Thymus (tissue), 2 donors: Measurements from ENCODE around the gene MAP3K8. TPM values are rescaled to one million over a fixed set of nuclear protein-coding genes. Genes with fewer than 3 reads are reported as not detected.

Experiments used
- polyA plus RNA-seq: library from polyadenylated mRNA; stranded (reverse); fragments of 200-250 nt; gene quantifications from one replicate; pipeline ENCODE4 v1.2.3, GENCODE V29; 2013
- total RNA-seq: library from RNA; stranded (reverse); fragments of 120-200 nt; gene quantifications from one replicate; pipeline ENCODE4 v1.2.4, GENCODE V29; 2013
- donor health status: healthy.

Gene MAP3K8
- total and polyA plus RNA-seq, 2 donors = 7.5 to 54.3 TPM

Other genes starting within 250 kb of the MAP3K8 start
- gene MTPAP, start 84.9 kb upstream of the MAP3K8 start, total RNA-seq = 14.8 TPM
- 12.6 TPM for gene MTPAP, start 84.9 kb upstream of the MAP3K8 start, polyA plus RNA-seq
- not detected for gene LYZL2, start 195.6 kb downstream of the MAP3K8 start, total RNA-seq
- not detected for gene LYZL2, start 195.6 kb downstream of the MAP3K8 start, polyA plus RNA-seq